Measurements from ENCODE around the gene PRKACA.
A peak's percentile ranks its signal among the peaks of the same experiment; 100 is the strongest.

Gene PRKACA

GRCh38 chr19:14127176-14127575 is 9.6 kb upstream of the PRKACA start:
- H3K9me3 ChIP-seq (ENCODE audit: control insufficient read depth in 1 of 2, low read length in 2 of 2) = no peaks in the 10 kb centered on the region
- H3K4me3 ChIP-seq (ENCODE audit: low read depth in 1 of 2, low read length in 2 of 2) = no peak overlapping the region
- H3K36me3 ChIP-seq (ENCODE audit: control insufficient read depth in 1 of 2, insufficient read depth in 2 of 2, low read length in 2 of 2) = no peaks in the 10 kb centered on the region
- H3K27ac ChIP-seq (ENCODE audit: low read length) = no peak overlapping the region
- H3K27me3 ChIP-seq (ENCODE audit: low read depth, low read length) = no peaks in the 10 kb centered on the region
- H3K4me1 ChIP-seq (ENCODE audit: control insufficient read depth in 1 of 2, insufficient read depth in 2 of 2, low read length in 2 of 2) = peaks cover 0 to 4% of the 10 kb centered on the region in 2 donors

GRCh38 chr19:14122924-14123323 is 5.4 kb upstream of the PRKACA start:
- Histone ChIP-seq H3K36me3 (ENCODE audit: control insufficient read depth in 1 of 2, insufficient read depth in 2 of 2, low read length in 2 of 2) (peaks cover 0 to 4% of the 10 kb centered on the region in 2 donors), H3K27ac (ENCODE audit: low read length) (no peak overlapping the region), H3K4me1 (ENCODE audit: control insufficient read depth in 1 of 2, insufficient read depth in 2 of 2, low read length in 2 of 2) (peaks cover 11 to 19% of the 10 kb centered on the region in 2 donors), H3K4me3 (ENCODE audit: low read depth in 1 of 2, low read length in 2 of 2) (no peak overlapping the region), H3K9me3 (ENCODE audit: control insufficient read depth in 1 of 2, low read length in 2 of 2) (no peaks in the 10 kb centered on the region), H3K27me3 (ENCODE audit: low read depth, low read length) (no peaks in the 10 kb centered on the region)

- Histone ChIP-seq H3K27me3 (ENCODE audit: low read depth, low read length) (no peaks in the 10 kb centered on the region), H3K27ac (ENCODE audit: low read length) (no peak overlapping the region), H3K36me3 (ENCODE audit: control insufficient read depth in 1 of 2, insufficient read depth in 2 of 2, low read length in 2 of 2) (peaks cover 0 to 4% of the 10 kb centered on the region in 2 donors), H3K4me1 (ENCODE audit: control insufficient read depth in 1 of 2, insufficient read depth in 2 of 2, low read length in 2 of 2) (peaks cover 25 to 36% of the 10 kb centered on the region in 2 donors), H3K4me3 (ENCODE audit: low read depth in 1 of 2, low read length in 2 of 2) (no peak overlapping the region), H3K9me3 (ENCODE audit: control insufficient read depth in 1 of 2, low read length in 2 of 2) (no peaks in the 10 kb centered on the region)
Observed at GRCh38 chr19:14120497-14120780, 2.9 kb upstream of the PRKACA start.

GRCh38 chr19:14119644-14120496 is 2.3 kb upstream of the PRKACA start:
- Histone ChIP-seq H3K27ac (ENCODE audit: low read length) (peak overlapping the region; percentile 92), H3K4me3 (ENCODE audit: low read depth in 1 of 2, low read length in 2 of 2) (peak overlapping the region in 1 of 2 donors; percentile 66), H3K4me1 (ENCODE audit: control insufficient read depth in 1 of 2, insufficient read depth in 2 of 2, low read length in 2 of 2) (peaks cover 28 to 40% of the 10 kb centered on the region in 2 donors), H3K9me3 (ENCODE audit: control insufficient read depth in 1 of 2, low read length in 2 of 2) (no peaks in the 10 kb centered on the region), H3K36me3 (ENCODE audit: control insufficient read depth in 1 of 2, insufficient read depth in 2 of 2, low read length in 2 of 2) (peaks cover 0 to 4% of the 10 kb centered on the region in 2 donors), H3K27me3 (ENCODE audit: low read depth, low read length) (no peaks in the 10 kb centered on the region)

GRCh38 chr19:14119146-14119545 is 1.6 kb upstream of the PRKACA start:
- Histone ChIP-seq H3K4me3 (ENCODE audit: low read depth in 1 of 2, low read length in 2 of 2) (peak overlapping the region; percentile 66 to 69), H3K27me3 (ENCODE audit: low read depth, low read length) (no peaks in the 10 kb centered on the region), H3K27ac (ENCODE audit: low read length) (peak overlapping the region; percentile 92), H3K36me3 (ENCODE audit: control insufficient read depth in 1 of 2, insufficient read depth in 2 of 2, low read length in 2 of 2) (peaks cover 0 to 4% of the 10 kb centered on the region in 2 donors), H3K9me3 (ENCODE audit: control insufficient read depth in 1 of 2, low read length in 2 of 2) (no peaks in the 10 kb centered on the region), H3K4me1 (ENCODE audit: control insufficient read depth in 1 of 2, insufficient read depth in 2 of 2, low read length in 2 of 2) (peaks cover 28 to 46% of the 10 kb centered on the region in 2 donors)

- Histone ChIP-seq H3K4me1 (ENCODE audit: control insufficient read depth in 1 of 2, insufficient read depth in 2 of 2, low read length in 2 of 2) (peaks cover 32 to 54% of the 10 kb centered on the region in 2 donors), H3K36me3 (ENCODE audit: control insufficient read depth in 1 of 2, insufficient read depth in 2 of 2, low read length in 2 of 2) (peaks cover 0 to 4% of the 10 kb centered on the region in 2 donors), H3K27me3 (ENCODE audit: low read depth, low read length) (no peaks in the 10 kb centered on the region), H3K27ac (ENCODE audit: low read length) (peak overlapping the region; percentile 92), H3K9me3 (ENCODE audit: control insufficient read depth in 1 of 2, low read length in 2 of 2) (no peaks in the 10 kb centered on the region), H3K4me3 (ENCODE audit: low read depth in 1 of 2, low read length in 2 of 2) (peak overlapping the region; percentile 66 to 69)
Observed at GRCh38 chr19:14118165-14119051, 846 bp upstream of the PRKACA start.

- H3K4me1 ChIP-seq (ENCODE audit: control insufficient read depth in 1 of 2, insufficient read depth in 2 of 2, low read length in 2 of 2) = peaks cover 45 to 67% of the 10 kb centered on the region in 2 donors
- no peaks in the 10 kb centered on the region for H3K9me3 ChIP-seq (ENCODE audit: control insufficient read depth in 1 of 2, low read length in 2 of 2)
- H3K4me3 ChIP-seq (ENCODE audit: low read depth in 1 of 2, low read length in 2 of 2) = peak overlapping the region; percentile 84 to 92
- peaks cover 0 to 4% of the 10 kb centered on the region in 2 donors for H3K36me3 ChIP-seq (ENCODE audit: control insufficient read depth in 1 of 2, insufficient read depth in 2 of 2, low read length in 2 of 2)
- H3K27ac ChIP-seq (ENCODE audit: low read length) = peak overlapping the region; percentile 13
- H3K27me3 ChIP-seq (ENCODE audit: low read depth, low read length) = no peaks in the 10 kb centered on the region
Observed at GRCh38 chr19:14116918-14117578, 514 bp downstream of the PRKACA start.

- Histone ChIP-seq H3K36me3 (ENCODE audit: control insufficient read depth in 1 of 2, insufficient read depth in 2 of 2, low read length in 2 of 2) (peaks cover 0 to 4% of the 10 kb centered on the region in 2 donors), H3K4me1 (ENCODE audit: control insufficient read depth in 1 of 2, insufficient read depth in 2 of 2, low read length in 2 of 2) (peaks cover 45 to 72% of the 10 kb centered on the region in 2 donors), H3K27ac (ENCODE audit: low read length) (peak overlapping the region; percentile 13), H3K4me3 (ENCODE audit: low read depth in 1 of 2, low read length in 2 of 2) (peak overlapping the region; percentile 84 to 92), H3K9me3 (ENCODE audit: control insufficient read depth in 1 of 2, low read length in 2 of 2) (no peaks in the 10 kb centered on the region), H3K27me3 (ENCODE audit: low read depth, low read length) (no peaks in the 10 kb centered on the region)
Observed at GRCh38 chr19:14116525-14116917, 1.0 kb downstream of the PRKACA start.

- H3K4me3 ChIP-seq (ENCODE audit: low read depth in 1 of 2, low read length in 2 of 2) = peak overlapping the region; percentile 84 to 92
- no peaks in the 10 kb centered on the region for H3K9me3 ChIP-seq (ENCODE audit: control insufficient read depth in 1 of 2, low read length in 2 of 2)
- H3K36me3 ChIP-seq (ENCODE audit: control insufficient read depth in 1 of 2, insufficient read depth in 2 of 2, low read length in 2 of 2) = peaks cover 0 to 4% of the 10 kb centered on the region in 2 donors
- H3K27ac ChIP-seq (ENCODE audit: low read length) = peak overlapping the region; percentile 13
- H3K27me3 ChIP-seq (ENCODE audit: low read depth, low read length) = no peaks in the 10 kb centered on the region
- H3K4me1 ChIP-seq (ENCODE audit: control insufficient read depth in 1 of 2, insufficient read depth in 2 of 2, low read length in 2 of 2) = peaks cover 45 to 74% of the 10 kb centered on the region in 2 donors
Observed at GRCh38 chr19:14115756-14116155, 1.8 kb downstream of the PRKACA start.

GRCh38 chr19:14114854-14115253 is 2.7 kb downstream of the PRKACA start:
- peaks cover 0 to 4% of the 10 kb centered on the region in 2 donors for H3K36me3 ChIP-seq (ENCODE audit: control insufficient read depth in 1 of 2, insufficient read depth in 2 of 2, low read length in 2 of 2)
- no peaks in the 10 kb centered on the region for H3K27me3 ChIP-seq (ENCODE audit: low read depth, low read length)
- H3K27ac ChIP-seq (ENCODE audit: low read length) = no peak overlapping the region
- H3K4me3 ChIP-seq (ENCODE audit: low read depth in 1 of 2, low read length in 2 of 2) = no peak overlapping the region
- H3K9me3 ChIP-seq (ENCODE audit: control insufficient read depth in 1 of 2, low read length in 2 of 2) = no peaks in the 10 kb centered on the region
- H3K4me1 ChIP-seq (ENCODE audit: control insufficient read depth in 1 of 2, insufficient read depth in 2 of 2, low read length in 2 of 2) = peaks cover 45 to 74% of the 10 kb centered on the region in 2 donors

- peaks cover 45 to 70% of the 10 kb centered on the region in 2 donors for H3K4me1 ChIP-seq (ENCODE audit: control insufficient read depth in 1 of 2, insufficient read depth in 2 of 2, low read length in 2 of 2)
- H3K4me3 ChIP-seq (ENCODE audit: low read depth in 1 of 2, low read length in 2 of 2) = no peak overlapping the region
- no peaks in the 10 kb centered on the region for H3K9me3 ChIP-seq (ENCODE audit: control insufficient read depth in 1 of 2, low read length in 2 of 2)
- H3K27ac ChIP-seq (ENCODE audit: low read length) = no peak overlapping the region
- H3K27me3 ChIP-seq (ENCODE audit: low read depth, low read length) = no peaks in the 10 kb centered on the region
- peaks cover 0 to 4% of the 10 kb centered on the region in 2 donors for H3K36me3 ChIP-seq (ENCODE audit: control insufficient read depth in 1 of 2, insufficient read depth in 2 of 2, low read length in 2 of 2)
Observed at GRCh38 chr19:14114439-14114838, 3.1 kb downstream of the PRKACA start.

Data from muscle layer of duodenum (tissue), 2 donors.